ENCODE results near the gene OR6K2.
"Not testable (repeated sequence)": the region's sequence is repeated elsewhere in the genome, so short reads cannot be mapped to it uniquely, and the experiment has no call there.

The OR6K2 gene

DNA sequence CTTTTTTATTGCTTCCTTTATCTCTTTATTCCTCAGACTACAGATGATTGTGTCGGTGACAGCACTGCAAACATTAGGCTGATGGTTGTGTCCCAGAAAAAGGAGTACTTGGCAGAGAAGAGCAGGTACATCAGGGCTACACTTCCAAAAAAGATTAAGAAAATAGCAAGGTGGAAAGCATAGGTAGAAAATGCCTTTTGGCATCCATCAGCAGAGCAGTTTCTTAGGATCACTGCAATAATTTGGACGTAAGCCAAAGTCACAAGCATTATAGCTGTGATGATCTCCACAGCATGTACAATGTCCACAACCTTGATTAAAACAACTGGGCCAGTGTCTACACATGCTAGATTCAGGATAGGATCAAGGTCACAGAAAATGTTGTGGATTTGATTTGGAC lies 5.9 kb downstream of the OR6K2 start:
- TF ChIP-seq CTCF (IDR thresholded peaks at IDR 0.05; ENCODE audit: low read depth, low read length): no peak
- DNase-seq (ENCODE audit: extremely low read depth, low read depth): no peak

GRCh38 chr1:158692356-158692755 lies 8.1 kb downstream of the OR6K2 start:
- no peak for DNase-seq (ENCODE audit: extremely low read depth, low read depth)

GRCh38 chr1:158691907-158692306 lies 8.5 kb downstream of the OR6K2 start:
- no peak for DNase-seq (ENCODE audit: extremely low read depth, low read depth)
- no peak for TF ChIP-seq CTCF (IDR thresholded peaks at IDR 0.05; ENCODE audit: low read depth, low read length)

More at GRCh38 chr1:158692356-158692755, 8.1 kb downstream of the OR6K2 start:
- no peak for TF ChIP-seq CTCF (IDR thresholded peaks at IDR 0.05; ENCODE audit: low read depth, low read length)

DNA sequence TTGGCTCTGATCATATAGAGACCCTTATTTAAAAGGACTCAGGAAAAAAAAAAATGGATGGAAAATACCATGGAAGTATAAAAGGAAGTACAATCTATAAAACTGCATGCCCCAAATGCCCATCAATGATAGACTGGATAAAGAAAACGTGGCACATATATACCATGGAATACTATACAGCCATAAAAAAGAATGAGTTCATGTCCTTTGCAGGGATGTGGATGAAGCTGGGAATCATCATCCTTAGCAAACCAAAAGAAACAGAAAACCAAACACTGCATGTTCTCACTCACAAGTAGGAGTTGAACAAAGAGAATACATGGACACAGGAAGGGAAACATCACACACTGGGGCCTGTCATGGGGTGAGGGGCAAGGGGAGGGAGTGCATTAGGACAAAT lies 9.3 kb downstream of the OR6K2 start:
- not testable (repeated sequence) for DNase-seq (ENCODE audit: extremely low read depth, low read depth)

- TF ChIP-seq CTCF (IDR thresholded peaks at IDR 0.05; ENCODE audit: low read depth, low read length): no peak
- DNase-seq (ENCODE audit: extremely low read depth, low read depth): no peak
These were observed 10.6 kb downstream of the OR6K2 start for GRCh38 chr1:158689875-158690274.

GRCh38 chr1:158689110-158689509 lies 11.3 kb downstream of the OR6K2 start:
- no peak for TF ChIP-seq CTCF (IDR thresholded peaks at IDR 0.05; ENCODE audit: low read depth, low read length)
- no peak for DNase-seq (ENCODE audit: extremely low read depth, low read depth)

GRCh38 chr1:158688343-158688742 lies 12.1 kb downstream of the OR6K2 start:
- DNase-seq (ENCODE audit: extremely low read depth, low read depth): not testable (repeated sequence)

- no peak for DNase-seq (ENCODE audit: extremely low read depth, low read depth)
- TF ChIP-seq CTCF (IDR thresholded peaks at IDR 0.05; ENCODE audit: low read depth, low read length): no peak
These were observed 13.4 kb downstream of the OR6K2 start for GRCh38 chr1:158687037-158687436.
